Measurements from ENCODE around the gene HOXA5. TPM values are rescaled to one million over a fixed set of nuclear protein-coding genes. Genes with fewer than 3 reads are reported as not detected.

HOXA5 gene
- total RNA-seq, 2 donors from 2014 or later = 9.6 to 18.7 TPM

- no peak for DNase-seq
- TF ChIP-seq CTCF (IDR thresholded peaks at IDR 0.05) = no peak
- H3K27ac ChIP-seq = peak overlapping the region; percentile 94
- H3K4me3 ChIP-seq = peak overlapping the region; percentile 50
- H3K9ac ChIP-seq (ENCODE audit: low read depth in 2 of 2, low read length in 2 of 2) = peak overlapping the region; percentile 75 to 89
- no peaks in the 10 kb centered on the region for H3K9me3 ChIP-seq
- intact Hi-C loops (cut with DNase I) = no loop called here
- no peaks in the 10 kb centered on the region for H3K36me3 ChIP-seq
- H3K27me3 ChIP-seq = peaks cover 5% of the 10 kb centered on the region
- H3K4me1 ChIP-seq = peaks cover 17% of the 10 kb centered on the region
Measured at GRCh38 chr7:27186668-27187474, 43.4 kb upstream of the HOXA5 start.

GRCh38 chr7:27185854-27186667, 42.6 kb upstream of the HOXA5 start:
- Histone ChIP-seq H3K9ac (ENCODE audit: low read depth in 2 of 2, low read length in 2 of 2) (peak overlapping the region; percentile 75 to 89), H3K4me3 (peak overlapping the region; percentile 50), H3K27me3 (peaks cover 5% of the 10 kb centered on the region), H3K36me3 (no peaks in the 10 kb centered on the region), H3K27ac (peak overlapping the region; percentile 94), H3K4me1 (peaks cover 22% of the 10 kb centered on the region), H3K9me3 (no peaks in the 10 kb centered on the region)
- no peak for TF ChIP-seq CTCF (IDR thresholded peaks at IDR 0.05)
- intact Hi-C loops (cut with DNase I) = no loop called here
- DNase-seq = no peak

- H3K4me3 ChIP-seq = peak within 1 kb of the TSS; percentile 50
- peaks cover 5% of the 10 kb centered on the region for H3K27me3 ChIP-seq
- intact Hi-C loops (cut with DNase I) = no loop called here
- peak within 1 kb of the TSS; percentile 89 to 92 for H3K9ac ChIP-seq (ENCODE audit: low read depth in 2 of 2, low read length in 2 of 2)
- H3K27ac ChIP-seq = peak within 1 kb of the TSS; percentile 94
- H3K4me1 ChIP-seq = peaks cover 20% of the 10 kb centered on the region
- peak; percentile 91 for DNase-seq
- H3K36me3 ChIP-seq = no peaks in the 10 kb centered on the region
- H3K9me3 ChIP-seq = no peaks in the 10 kb centered on the region
- TF ChIP-seq CTCF (IDR thresholded peaks at IDR 0.05) = no peak
Measured at GRCh38 chr7:27185013-27185853, 41.8 kb upstream of the HOXA5 start, which contains the start of gene HOXA11. HOXA11 (minus strand) TSS chr7:27185232; CDS start chr7:27185144, 88 bp downstream.

- Histone ChIP-seq H3K9me3 (no peaks in the 10 kb centered on the region), H3K4me3 (peak overlapping the region; percentile 50), H3K27me3 (peaks cover 5% of the 10 kb centered on the region), H3K36me3 (no peaks in the 10 kb centered on the region), H3K9ac (ENCODE audit: low read depth in 2 of 2, low read length in 2 of 2) (peak overlapping the region; percentile 89 to 92), H3K4me1 (peaks cover 20% of the 10 kb centered on the region), H3K27ac (peak overlapping the region; percentile 94)
- no peak for DNase-seq
- intact Hi-C loops (cut with DNase I) = no loop called here
- TF ChIP-seq CTCF (IDR thresholded peaks at IDR 0.05) = no peak
Measured at GRCh38 chr7:27184337-27185012, 41.0 kb upstream of the HOXA5 start.

Data from colonic mucosa (tissue), 4 donors.